ENCODE data around the gene GNPTAB.

Gene GNPTAB

DNA sequence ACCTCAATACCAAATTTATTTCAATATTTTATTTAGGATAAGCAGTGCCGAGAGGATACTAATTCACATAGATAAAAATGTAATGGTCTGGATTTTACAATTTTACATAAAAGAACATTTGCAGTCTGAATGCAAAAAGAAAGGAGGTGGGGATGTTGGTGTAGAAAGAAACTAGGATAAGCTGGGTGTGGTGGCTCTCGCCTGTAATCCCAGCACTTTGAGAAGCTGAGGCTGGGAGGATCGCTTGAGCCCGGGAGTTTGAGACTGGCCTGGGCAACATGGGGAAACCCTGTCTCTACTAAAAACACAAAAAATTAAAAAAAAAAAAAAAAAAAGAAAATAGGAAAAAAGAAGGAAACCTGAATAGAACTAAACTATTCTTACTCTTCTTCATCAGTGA, 108.4 kb downstream of the GNPTAB start:
- DNase-seq (ENCODE audit: low read depth) = no peak
- TF ChIP-seq CTCF (IDR thresholded peaks at IDR 0.05; ENCODE audit: control insufficient read depth, insufficient read depth, low read depth, low read length, missing control alignments) = no peak
- H3K4me3 ChIP-seq (ENCODE audit: control insufficient read depth, low read depth, low read length) = no peak overlapping the region

GRCh38 chr12:101720118-101720517, 110.6 kb downstream of the GNPTAB start:
- no peak overlapping the region for H3K4me3 ChIP-seq (ENCODE audit: control insufficient read depth, low read depth, low read length)
- DNase-seq (ENCODE audit: low read depth) = no peak
- no peak for TF ChIP-seq CTCF (IDR thresholded peaks at IDR 0.05; ENCODE audit: control insufficient read depth, insufficient read depth, low read depth, low read length, missing control alignments)

DNA sequence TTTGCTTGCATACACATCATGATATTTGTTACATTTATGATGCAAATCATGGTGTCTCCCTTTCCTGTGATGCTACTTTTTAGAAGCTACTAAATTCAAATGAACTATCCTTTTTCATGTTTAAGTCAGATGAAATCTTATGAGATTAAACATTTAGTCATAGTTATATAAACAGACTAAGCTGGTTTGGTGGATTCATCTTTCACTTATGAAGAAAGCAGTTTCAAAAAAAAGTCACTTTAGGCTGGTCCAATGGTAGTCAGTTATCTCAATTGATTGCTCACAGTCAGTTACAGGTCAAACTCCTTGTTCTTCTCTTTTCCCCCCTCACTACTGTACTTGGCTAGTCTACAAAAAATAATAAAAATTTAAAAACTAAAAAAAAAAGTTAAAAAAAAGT, 111.2 kb downstream of the GNPTAB start:
- H3K4me3 ChIP-seq (ENCODE audit: control insufficient read depth, low read depth, low read length) = no peak overlapping the region
- DNase-seq (ENCODE audit: low read depth) = no peak
- TF ChIP-seq CTCF (IDR thresholded peaks at IDR 0.05; ENCODE audit: control insufficient read depth, insufficient read depth, low read depth, low read length, missing control alignments) = no peak

GRCh38 chr12:101714877-101715444, 115.8 kb downstream of the GNPTAB start:
- no peak for TF ChIP-seq CTCF (IDR thresholded peaks at IDR 0.05; ENCODE audit: control insufficient read depth, insufficient read depth, low read depth, low read length, missing control alignments)
- no peak for DNase-seq (ENCODE audit: low read depth)
- H3K4me3 ChIP-seq (ENCODE audit: control insufficient read depth, low read depth, low read length) = no peak overlapping the region

DNA sequence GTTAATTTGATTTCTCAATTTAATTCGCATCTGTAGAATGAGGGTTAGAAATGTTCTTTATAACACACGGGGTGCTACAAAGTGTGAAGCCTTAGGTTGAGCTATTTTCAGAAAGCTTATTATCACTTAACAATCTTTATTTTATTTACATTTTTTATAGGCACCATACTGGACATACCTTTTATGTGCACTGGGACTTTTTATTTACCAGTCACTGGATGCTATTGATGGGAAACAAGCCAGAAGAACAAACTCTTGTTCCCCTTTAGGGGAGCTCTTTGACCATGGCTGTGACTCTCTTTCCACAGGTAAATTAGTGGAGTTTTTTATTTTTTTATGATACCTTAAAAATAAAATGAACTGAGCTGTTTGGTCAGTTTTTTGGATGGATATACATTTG, 116.8 kb downstream of the GNPTAB start:
- H3K4me3 ChIP-seq (ENCODE audit: control insufficient read depth, low read depth, low read length) = no peak overlapping the region
- DNase-seq (ENCODE audit: low read depth) = no peak
- no peak for TF ChIP-seq CTCF (IDR thresholded peaks at IDR 0.05; ENCODE audit: control insufficient read depth, insufficient read depth, low read depth, low read length, missing control alignments)

DNA sequence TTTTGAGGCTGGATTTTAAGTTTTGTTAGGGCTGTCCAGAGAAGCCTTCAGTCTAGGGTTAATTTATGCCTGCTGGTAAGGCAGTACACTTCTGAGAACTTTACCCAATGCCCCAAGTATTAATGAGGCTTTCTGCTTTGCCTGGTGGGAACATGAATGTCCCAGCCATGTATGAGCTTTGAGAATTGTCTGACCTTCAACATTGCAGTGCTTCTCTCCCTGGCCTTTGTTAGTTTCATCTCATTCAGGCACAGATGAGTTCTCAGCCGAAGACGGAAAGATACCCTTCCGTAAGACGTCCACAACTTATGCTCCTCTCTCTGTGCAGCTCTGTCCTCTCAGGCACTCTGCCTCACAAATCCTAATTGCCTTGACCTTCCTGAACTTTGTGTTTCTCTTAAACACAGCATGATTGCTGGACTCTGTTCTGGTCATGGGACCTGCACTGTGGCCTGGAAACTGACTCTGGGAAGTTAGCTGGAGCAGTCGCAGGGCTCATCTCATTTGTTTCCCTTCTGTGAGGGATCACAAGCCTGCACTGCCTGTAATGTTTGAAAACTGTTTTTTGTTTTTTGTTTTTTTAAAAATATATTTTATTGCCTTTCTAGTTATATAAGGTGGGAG, 117.6 kb downstream of the GNPTAB start:
- no peak for DNase-seq (ENCODE audit: low read depth)
- no peak overlapping the region for H3K4me3 ChIP-seq (ENCODE audit: control insufficient read depth, low read depth, low read length)
- no peak for TF ChIP-seq CTCF (IDR thresholded peaks at IDR 0.05; ENCODE audit: control insufficient read depth, insufficient read depth, low read depth, low read length, missing control alignments)
